COLO829 (cell line): ENCODE data around the gene WWP2.
"Not testable (repeated sequence)": the region's sequence is repeated elsewhere in the genome, so short reads cannot be mapped to it uniquely, and the experiment has no call there.

ENCODE experiments used
- DNase-seq: peaks from one replicate; pipeline ENCODE4 v3.0.0; 2012; ENCODE audit warnings: low spot score

Gene WWP2

GRCh38 chr16:69796285-69797118, 34.4 kb downstream of the WWP2 start:
- no peak for DNase-seq

- no peak for DNase-seq
These were observed 36.3 kb downstream of the WWP2 start for GRCh38 chr16:69798466-69798865.

GRCh38 chr16:69799611-69800031, 37.5 kb downstream of the WWP2 start:
- DNase-seq: peak; percentile 74

DNA sequence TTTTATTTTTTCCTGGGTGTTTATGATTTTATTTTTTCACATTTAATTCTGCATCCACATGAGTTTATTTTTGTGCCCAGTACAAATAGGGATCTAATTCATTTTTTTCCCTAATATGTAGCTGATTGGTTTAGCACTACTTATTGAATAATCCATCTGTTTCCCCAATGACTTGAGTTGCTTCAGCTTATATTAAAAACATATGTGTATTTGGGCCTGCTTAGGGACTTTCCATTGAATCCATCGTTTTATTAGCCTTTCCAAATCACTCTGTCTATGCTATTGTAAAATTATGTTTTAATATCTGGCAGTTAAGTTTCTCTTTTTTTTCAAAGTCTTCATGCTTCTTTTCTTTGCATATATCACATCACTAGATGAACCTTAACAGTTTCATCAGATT, 42.2 kb downstream of the WWP2 start:
- DNase-seq: no peak

DNA sequence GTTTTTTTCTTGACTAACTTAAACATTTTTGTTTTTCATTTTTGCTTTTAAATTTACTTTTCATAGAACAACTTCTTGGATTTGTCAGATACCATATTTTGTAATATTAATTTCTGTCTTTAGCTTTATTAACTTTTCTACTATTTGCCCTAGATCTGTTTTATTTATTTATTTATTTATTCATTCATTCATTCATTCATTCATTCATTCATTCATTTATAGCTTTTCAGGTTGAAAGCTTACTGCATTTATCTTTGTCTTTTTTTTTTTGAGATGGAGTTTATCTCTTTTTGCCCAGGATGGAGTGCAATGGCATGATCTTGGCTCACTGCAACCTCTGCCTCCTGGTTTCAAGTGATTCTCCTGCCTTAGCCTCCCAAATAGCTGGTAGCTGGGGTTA, 44.6 kb downstream of the WWP2 start:
- DNase-seq: not testable (repeated sequence)

- DNase-seq: no peak
These were observed 50.5 kb downstream of the WWP2 start for GRCh38 chr16:69812688-69813014.

DNA sequence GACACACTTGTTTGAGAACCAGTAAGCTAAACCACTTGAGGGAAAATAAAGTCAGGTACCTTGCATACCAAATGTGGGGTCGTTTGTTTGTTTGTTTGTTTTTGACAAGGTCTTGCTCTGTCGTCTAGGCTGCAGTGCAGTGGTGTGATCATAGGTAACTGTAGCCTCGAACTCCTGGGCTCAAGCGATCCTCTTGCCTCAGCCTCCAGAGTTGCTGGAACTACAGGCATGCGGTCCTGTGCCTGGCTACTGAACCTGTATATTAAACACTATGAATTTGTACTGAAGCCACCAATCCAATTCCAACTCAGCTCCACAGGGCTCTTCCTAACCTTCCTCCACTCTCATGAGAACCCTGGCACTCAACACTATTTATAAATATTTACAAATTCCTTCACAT, 51.9 kb downstream of the WWP2 start:
- no peak for DNase-seq

- no peak for DNase-seq
These were observed 52.4 kb downstream of the WWP2 start for GRCh38 chr16:69814561-69814960.

DNA sequence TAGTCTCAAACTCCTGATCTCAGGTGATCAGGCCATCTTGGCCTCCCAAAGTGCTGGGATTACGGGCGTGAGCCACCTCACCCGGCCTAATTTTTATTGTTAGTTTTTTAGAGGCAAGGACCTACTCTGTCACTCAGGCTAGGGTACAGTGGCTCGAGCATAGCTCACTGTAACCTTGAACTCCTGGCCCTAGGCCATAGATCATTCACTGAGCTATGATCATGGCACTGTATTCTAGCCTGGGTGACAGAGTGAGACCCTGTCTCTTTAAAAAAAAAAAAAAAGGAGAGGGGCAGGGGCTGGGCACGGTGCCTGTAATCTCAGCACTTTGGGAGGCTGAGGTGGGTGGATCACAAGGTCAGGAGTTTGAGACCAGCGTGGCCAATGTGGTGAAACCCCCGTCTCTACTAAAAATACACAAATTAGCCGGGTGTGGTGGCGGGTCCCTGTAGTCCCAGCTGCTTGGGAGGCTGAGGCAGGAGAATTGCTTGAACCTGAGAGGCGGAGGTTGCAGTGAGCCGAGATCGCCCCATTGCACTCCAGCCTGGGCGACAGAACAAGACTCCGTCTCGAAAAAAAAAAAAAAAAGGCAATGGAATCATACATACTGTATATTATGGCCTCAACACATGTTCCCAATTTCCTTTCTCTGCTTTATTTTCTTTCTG, 53.2 kb downstream of the WWP2 start:
- not testable (repeated sequence) for DNase-seq

DNA sequence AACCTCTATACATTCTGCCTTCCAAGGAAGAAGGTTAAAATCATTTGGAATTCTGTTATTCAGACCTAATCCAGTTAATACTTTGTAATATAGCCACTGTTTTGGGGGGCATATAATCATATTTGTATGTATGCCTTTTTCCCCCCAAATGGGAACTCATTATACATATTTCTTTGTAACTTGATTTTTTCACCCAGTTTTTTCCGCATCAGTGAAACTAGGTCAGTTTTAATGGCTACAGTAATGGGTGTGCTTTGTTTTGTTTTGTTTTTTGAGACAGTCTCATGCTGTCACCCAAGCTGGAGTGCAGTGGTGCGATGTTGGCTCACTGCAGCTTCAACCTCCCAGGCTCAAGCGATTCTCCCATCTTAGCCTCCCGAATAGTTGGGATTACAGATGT, 54.9 kb downstream of the WWP2 start:
- DNase-seq: no peak

DNA sequence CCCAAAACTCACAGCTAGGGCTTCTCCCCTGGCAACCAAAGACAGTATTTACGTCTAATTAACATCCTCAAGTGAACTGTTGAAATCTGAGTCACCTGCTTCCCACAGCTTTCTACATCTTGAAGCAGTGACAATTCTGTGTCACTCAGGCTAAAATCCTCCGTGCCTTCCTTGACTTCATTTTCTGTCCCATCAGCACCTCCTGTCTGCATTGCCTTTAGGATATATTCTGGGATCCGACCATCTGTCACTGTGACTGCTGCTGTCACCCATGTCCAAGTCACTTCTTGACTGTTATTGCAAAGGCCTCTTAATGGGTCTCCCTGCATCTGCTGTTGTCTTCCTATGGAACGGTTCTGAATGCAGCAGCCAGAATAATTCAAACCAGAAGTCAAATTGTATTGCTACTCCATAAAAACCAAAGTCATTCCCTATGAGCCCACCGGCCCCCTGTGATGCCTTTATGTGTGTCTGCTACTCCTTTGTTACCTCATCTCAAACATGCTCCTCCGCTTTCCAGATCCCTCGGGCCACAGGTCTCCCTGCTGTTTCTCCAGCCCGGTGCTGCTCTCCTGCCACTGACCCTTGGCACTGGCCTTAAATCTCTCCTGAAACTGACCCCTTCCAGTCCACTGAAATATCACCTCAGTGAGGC, 56.9 kb downstream of the WWP2 start:
- DNase-seq: no peak

DNA sequence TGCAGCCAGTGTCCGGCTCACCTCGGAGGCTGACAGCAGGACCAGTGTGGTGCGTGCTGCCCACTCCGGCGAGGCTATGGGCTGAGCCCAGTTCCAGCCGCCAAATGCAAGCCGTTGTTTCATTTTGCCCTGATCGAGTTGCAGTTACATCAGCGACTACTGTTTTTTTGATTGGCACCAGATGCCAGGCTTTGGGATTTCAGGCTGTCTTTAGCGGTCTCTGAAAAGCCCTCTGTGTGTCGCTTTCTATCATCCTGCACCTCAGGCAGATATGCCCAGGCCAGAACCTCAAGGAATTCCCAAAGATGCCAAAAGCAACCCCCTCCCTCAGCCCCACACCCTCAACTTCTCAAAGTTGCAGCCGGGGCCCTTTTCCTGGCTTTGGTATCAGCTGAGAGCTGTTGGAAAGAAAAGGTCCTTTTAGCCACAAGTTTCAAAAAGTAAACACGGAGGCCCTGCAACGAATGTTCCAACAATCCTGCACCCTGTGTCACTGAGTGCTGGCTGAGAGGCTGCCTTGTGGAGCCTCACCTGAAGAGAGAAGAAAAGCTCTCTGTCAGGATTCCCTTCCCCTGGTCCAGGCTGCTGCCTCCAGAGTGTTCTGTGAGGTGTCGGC, 58.9 kb downstream of the WWP2 start:
- DNase-seq: no peak

GRCh38 chr16:69821844-69822173, 59.7 kb downstream of the WWP2 start:
- DNase-seq: no peak

- DNase-seq: no peak
These were observed 60.2 kb downstream of the WWP2 start for GRCh38 chr16:69822174-69822935.

DNA sequence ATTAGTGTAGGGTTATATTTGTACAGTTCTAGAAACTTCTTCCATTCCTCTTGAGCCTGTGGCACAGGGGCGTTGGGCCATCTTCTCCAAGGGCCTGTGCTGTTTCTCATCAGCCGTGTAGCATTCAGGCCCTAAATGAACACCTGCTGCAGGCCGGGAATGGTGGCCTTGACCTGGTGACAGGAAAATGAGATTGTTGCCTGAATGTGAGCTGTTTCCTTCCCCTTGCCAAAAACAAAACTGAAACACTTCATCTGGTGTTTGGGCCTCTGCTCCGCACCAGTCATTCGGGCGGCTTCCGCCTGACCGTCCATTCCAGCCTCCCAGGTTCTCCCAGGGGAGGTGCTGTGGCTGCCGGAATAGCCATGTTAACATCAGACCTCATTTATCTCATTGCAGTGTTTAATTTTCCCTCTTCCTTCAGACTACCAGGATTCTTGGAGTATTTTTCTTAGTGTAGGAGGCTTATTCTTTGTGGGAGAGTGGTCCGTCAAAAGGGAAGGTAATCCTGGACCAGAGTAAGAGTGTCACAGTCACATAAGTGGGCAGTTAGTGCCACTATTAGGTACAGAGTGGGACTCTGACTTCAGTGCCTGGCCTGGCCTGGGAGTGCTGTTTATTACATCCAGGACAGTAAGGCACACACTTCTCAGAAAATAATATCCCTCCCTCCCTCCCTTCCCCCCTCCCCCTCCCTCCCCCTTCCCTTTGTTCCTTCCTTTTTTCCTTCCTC, 61.9 kb downstream of the WWP2 start:
- DNase-seq: no peak

GRCh38 chr16:69824564-69825142, 62.5 kb downstream of the WWP2 start:
- not testable (repeated sequence) for DNase-seq

GRCh38 chr16:69827524-69827923, 65.4 kb downstream of the WWP2 start:
- DNase-seq: no peak

- DNase-seq: no peak
These were observed 67.2 kb downstream of the WWP2 start for GRCh38 chr16:69829338-69829737.

- DNase-seq: no peak
These were observed 68.0 kb downstream of the WWP2 start for GRCh38 chr16:69830146-69830533.

DNA sequence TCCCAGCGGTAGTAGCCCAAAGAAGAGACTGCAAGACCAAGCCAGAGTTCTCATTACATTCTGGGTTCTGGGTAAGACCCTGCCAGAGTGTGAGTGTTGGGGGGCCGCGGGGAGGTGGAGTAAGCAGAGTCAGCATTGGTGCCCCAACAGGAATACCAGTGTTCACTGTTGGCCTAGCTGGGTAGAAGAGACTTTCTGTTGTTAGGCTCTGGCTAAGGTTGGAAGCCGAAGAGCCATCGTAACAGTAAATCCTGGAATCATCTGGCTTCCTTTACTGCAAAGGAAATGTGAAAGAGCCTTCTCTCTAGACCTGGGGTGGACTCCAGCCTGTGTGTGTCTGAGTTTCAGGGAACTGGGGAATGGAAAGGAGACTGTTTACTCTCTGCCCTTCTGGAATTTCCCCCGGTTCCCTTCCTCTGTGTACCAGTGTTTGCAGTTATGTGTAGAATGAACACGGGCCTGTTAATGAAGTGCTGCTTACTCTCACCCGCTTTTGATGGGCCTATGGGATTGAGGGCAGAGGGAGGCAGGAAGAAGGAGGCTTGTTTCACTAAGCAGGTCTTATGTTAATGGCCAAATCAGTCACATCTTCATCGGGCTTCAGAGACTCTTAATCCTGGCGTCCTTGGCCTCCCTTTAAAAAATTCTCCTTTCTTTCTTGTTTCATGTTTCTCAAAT, 68.5 kb downstream of the WWP2 start:
- no peak for DNase-seq
